Hematopoietic multipotent progenitor cell treated with erythropoietin and hydrocortisone succinate and interleukin-3 and kit ligand, for 17 days (in vitro differentiated cells): ENCODE measurements around the gene CACNA1B.
"Not testable (repeated sequence)": the region's sequence is repeated elsewhere in the genome, so short reads cannot be mapped to it uniquely, and the experiment has no call there.

ENCODE experiments used
- DNase-seq: peaks from one replicate; pipeline ENCODE4 v3.0.0-alpha.2; 2015; ENCODE audit warnings: low spot score

Gene CACNA1B

GRCh38 chr9:138117101-138117750, 239.6 kb downstream of the CACNA1B start:
- no peak for DNase-seq

GRCh38 chr9:138117836-138118235, 240.3 kb downstream of the CACNA1B start:
- no peak for DNase-seq

- DNase-seq, result no peak
These were observed 241.1 kb downstream of the CACNA1B start for GRCh38 chr9:138118601-138119071.

DNA sequence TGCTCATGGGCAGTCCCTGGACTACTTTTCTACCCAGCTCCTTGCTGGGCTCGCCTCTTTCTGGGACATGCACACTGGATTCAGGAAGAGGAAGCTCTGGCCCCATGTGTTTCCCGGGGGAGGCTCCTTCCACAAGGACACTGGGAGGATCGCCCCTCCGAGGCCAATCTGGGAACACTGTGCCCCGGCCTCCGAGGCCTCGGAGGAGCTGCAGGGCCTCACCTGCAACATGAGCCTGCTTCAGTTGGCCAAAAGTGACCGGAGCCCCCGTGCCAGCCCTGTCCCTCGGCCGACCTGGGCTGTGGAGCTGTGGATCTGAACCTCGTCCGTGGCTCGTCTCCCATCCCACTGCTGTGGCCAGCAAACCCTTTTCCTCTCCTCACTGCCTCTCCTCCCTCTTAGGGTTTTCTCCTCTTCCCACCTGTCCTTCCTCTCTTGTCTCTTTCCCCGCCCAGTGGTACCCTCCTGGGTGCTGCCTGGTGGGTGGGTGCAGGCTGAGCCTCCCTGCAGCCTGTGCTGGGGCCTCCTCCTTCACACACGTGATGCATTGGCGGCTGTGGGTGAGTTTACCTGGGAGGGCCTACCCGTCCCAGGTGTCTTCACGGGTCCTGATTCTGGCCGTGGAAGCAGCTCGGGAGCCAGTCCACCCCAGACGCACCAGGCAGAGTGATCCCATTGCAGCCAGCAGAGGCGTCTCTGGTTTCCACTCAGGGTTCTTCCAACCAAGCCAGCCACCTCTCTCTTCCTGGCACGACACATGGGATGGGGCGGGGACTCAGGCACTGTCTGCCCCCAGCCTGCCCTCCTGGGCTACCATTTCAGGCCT, 241.8 kb downstream of the CACNA1B start:
- DNase-seq, result no peak

- no peak for DNase-seq
These were observed 242.5 kb downstream of the CACNA1B start for GRCh38 chr9:138120072-138120471.

DNA sequence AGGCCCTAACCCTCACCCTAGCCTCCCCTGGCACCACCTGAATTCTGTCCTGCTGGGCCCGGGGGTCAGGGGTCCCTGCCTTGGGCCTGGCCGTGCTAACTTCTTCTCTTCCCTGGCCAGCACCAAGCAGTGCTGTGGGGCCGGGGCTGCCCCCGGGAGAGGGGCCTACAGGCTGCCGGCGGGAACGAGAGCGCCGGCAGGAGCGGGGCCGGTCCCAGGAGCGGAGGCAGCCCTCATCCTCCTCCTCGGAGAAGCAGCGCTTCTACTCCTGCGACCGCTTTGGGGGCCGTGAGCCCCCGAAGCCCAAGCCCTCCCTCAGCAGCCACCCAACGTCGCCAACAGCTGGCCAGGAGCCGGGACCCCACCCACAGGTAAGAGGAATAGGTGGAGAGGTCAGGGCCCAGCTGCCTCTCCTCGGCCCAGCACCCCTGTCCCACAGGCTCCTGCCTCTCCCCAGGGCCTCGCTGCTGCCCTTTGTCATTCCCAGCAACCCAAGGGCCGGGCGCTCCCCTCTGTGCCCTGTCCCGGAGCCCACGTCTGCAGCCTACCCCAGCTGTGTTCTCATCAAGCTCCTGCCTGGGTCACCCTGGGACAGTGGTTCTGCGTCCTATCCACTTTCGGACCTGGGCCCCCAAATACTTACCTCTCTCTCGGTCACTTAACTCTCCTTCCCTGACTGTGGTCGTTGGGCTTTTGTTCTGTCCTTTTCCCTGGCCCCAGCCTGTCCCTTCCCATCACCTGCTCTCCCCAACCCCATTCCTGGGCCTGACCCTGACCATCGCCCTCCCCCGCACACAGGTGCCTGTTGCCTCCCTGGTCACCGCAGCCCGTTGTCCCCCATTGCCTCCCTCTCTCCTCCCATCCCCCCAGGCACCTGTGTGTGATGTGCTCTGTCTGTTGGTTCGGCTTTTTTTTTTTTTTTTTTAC, 243.2 kb downstream of the CACNA1B start:
- DNase-seq, result no peak

DNA sequence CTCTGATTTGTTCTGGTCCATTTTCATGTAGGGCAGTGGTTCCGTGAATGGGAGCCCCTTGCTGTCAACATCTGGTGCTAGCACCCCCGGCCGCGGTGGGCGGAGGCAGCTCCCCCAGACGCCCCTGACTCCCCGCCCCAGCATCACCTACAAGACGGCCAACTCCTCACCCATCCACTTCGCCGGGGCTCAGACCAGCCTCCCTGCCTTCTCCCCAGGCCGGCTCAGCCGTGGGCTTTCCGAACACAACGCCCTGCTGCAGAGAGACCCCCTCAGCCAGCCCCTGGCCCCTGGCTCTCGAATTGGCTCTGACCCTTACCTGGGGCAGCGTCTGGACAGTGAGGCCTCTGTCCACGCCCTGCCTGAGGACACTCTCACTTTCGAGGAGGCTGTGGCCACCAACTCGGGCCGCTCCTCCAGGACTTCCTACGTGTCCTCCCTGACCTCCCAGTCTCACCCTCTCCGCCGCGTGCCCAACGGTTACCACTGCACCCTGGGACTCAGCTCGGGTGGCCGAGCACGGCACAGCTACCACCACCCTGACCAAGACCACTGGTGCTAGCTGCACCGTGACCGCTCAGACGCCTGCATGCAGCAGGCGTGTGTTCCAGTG, 244.0 kb downstream of the CACNA1B start:
- DNase-seq, result no peak

GRCh38 chr9:138122201-138122600, 244.6 kb downstream of the CACNA1B start:
- no peak for DNase-seq

DNA sequence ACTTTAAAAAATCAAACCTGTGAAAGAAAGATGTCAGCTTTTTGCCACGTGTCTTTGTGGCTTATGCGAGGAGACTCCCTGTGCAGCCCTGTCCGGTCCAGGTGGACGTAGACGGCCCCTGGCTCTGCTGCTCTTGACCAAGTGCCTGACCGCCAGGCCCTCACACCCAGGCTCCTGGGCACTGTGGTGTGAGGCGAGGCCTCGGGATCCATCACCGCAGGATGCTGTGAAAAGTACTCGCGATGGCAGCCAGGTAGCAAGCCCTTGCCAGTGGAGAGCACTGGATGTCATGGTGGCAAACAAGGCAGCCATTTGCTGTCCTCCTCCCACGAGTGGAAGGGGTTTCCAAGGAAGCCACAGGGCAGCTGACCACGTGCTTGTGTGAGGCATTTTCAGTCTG, 245.1 kb downstream of the CACNA1B start:
- no peak for DNase-seq

DNA sequence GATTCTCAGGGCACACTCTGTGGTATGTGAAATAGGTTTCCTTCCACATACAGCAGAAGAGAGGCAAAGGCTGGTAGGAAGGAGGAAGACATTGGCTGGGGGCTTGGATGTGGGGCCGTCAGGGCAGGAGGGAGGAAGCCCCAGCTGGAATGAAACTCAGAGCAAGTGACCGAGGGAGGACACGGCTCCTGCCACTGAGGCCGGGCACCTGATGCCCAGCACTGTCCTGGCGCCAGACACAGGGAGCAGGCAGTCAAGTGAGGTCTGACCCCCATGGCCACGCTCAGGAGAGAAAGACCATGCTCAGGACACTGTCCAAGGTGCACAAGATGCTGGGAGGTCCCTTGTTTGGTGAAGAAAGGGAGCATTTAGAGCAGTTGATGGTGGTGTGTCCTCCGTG, 245.5 kb downstream of the CACNA1B start:
- no peak for DNase-seq

- peak; percentile 21 for DNase-seq
These were observed 248.7 kb downstream of the CACNA1B start for GRCh38 chr9:138126090-138126857.

DNA sequence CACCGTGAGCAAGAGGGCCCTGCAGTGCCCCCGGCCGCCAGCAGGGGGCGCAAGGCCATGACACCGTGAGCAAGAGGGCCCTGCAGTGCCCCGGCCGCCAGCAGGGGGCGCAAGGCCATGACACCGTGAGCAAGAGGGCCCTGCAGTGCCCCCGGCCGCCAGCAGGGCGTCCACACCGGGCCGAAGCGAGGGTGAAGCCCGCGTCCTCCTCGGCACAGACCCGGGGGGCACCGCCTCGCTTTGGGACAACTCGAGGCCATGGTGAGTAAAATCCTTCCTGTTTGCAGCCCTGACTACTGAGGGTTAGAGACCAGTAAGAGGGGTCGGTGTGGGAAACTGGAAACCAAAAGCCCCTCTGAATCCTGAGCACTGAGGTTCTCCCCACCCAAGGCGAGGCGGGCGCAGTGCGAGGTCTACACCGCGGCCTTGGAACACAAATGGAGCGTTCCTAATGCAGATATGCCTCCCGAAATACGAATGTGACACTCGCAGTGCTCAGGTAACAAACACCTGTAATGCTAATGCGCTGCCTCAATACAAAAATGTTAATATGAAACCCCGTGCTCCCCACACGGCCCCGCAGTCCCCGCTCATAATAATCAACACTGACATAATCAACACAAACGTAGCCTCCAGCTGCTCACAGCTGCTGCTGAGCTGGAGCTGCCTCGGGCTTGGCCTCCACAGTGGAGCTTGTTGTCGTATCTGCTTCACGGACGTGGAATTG, 249.4 kb downstream of the CACNA1B start:
- DNase-seq, result not testable (repeated sequence)

DNA sequence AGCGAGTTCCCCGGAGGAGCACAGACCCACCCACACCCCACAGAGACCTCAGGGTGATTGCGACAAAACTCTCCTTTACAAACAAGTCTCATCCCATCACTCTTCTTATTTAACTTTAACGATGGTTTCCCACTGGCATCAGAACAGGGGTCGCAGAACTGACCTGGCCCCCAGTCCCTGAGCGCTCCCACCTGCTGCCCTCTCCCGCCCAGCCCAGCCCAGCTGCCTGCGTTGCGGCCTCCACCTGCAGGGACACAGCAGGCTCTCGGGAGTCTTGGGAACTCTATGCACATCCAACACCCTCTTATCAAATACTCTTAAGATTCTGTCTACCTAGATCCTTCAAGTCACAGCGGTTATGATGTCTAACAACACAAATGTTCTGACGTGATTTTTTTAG, 250.4 kb downstream of the CACNA1B start:
- not testable (repeated sequence) for DNase-seq

DNA sequence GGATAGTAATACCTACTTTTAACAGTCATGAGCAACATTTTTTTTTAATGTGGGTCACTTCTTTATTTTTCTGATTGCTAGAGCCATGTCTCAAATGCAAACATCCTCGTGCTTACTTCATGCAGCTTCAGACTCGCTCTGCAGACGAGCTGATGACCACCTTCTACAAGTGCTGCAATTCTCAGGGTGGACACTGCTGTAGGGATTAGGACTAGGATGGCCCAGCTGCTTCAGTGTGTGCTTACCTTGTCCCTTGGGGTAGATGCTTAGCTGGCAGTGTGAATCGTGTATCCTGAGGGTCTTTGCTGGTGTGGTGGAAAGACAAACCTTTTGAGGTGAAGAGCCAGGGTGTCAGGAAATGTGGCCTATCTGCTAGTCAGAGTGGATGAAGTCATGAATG, 251.7 kb downstream of the CACNA1B start:
- DNase-seq, result not testable (repeated sequence)

DNA sequence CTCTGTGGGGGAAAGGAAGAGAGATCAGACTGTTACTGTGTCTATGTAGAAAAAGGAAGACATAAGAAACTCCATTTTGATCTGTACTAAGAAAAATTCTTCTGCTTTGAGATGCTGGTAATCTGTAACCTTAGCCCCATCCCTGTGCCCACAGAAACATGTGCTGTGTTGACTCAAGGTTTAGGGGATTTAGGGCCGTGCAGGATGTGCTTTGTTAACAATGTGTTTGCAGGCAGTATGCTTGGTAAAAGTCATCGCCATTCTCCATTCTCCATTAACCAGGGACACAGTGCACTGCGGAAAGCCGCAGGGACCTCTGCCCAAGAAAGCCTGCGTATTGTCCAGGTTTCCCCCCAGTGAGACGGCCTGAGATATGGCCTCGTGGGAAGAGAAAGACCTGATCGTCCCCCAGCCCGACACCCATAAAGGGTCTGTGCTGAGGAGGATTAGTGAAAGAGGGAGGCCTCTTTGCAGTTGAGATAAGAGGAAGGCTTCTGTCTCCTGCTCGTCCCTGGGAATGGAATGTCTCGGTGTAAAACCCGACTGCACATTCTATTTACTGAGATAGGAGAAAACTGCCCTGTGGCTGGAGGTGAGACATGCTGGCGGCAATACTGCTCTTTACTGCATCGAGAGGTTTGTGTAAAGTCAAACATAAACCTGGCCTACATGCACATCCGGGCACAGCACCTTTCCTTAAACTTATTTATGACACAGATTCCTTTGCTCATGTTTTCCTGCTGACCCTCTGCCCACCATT, 255.5 kb downstream of the CACNA1B start:
- not testable (repeated sequence) for DNase-seq

GRCh38 chr9:138134581-138134980, 257.0 kb downstream of the CACNA1B start:
- not testable (repeated sequence) for DNase-seq

GRCh38 chr9:138139096-138139495, 261.5 kb downstream of the CACNA1B start:
- not testable (repeated sequence) for DNase-seq

GRCh38 chr9:138140980-138141379, 263.4 kb downstream of the CACNA1B start:
- not testable (repeated sequence) for DNase-seq

- not testable (repeated sequence) for DNase-seq
These were observed 265.1 kb downstream of the CACNA1B start for GRCh38 chr9:138142528-138143244.
